ENCODE measurements around the gene BTBD16.

DNA sequence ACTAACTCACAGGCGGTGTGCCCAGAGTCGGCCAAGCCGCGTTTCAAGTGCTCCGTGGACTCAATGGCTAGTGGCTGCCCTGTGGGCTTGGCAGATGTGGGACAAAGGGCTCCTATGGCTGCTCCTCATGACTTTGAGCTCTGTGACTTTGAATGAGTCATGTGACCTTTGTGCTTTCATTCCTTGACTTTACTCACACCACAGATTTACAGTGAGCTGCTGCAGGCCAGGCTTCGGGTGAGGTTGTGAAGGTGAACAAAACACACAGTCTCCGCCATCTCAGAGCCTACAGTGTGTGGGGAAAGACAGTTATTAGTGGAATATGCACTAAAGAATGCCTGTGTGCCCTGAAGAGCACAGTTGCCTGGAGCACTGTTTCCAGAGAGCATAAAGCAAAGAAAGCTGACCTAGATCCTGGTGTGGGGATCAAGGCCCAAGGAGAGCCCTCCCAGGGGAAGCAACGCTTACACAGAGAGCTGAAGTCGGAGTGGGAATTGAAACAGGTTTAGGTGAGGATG lies 73.7 kb downstream of the BTBD16 start:
- TF ChIP-seq GATA2 (IDR thresholded peaks at IDR 0.05; ENCODE audit: low read depth, low read length) (no peak), GATA3 (IDR thresholded peaks at IDR 0.05; ENCODE audit: low read depth, low read length) (no peak)

Data from SH-SY5Y (cell line).